GM23338 (cell line): ENCODE measurements around the gene SLC25A47. TPM values are rescaled to one million over a fixed set of nuclear protein-coding genes. Genes with fewer than 3 reads are reported as not detected.
A peak's percentile ranks its signal among the peaks of the same experiment; 100 is the strongest.

Experiments
- ATAC-seq: fragments of 200-7000 bp; cut with Tn5 transposase; 3 replicates; pipeline ENCODE4 v1.9.1; 2020
- DNase-seq: peaks from one replicate; pipeline ENCODE4 v3.0.0-alpha.2; 2015; ENCODE audit warnings: low spot score
- H2AFZ ChIP-seq: fragments of 200-600 bp; sonication (generic); 2 replicates; pipeline ENCODE4 v1.8.0; 2016; ENCODE audit warnings: antibody characterized with exemption, mild to moderate bottlenecking, moderate library complexity
- H3F3A ChIP-seq: fragments of 200-600 bp; sonication (generic); replicated peaks from 2 replicates; pipeline ENCODE4 v1.8.0; 2017; ENCODE audit warnings: antibody characterized with exemption, mixed run types, low read depth
- H3K27ac ChIP-seq: fragments of 200-600 bp; sonication (generic); 2 replicates; pipeline ENCODE4 v1.6.1; 2016; ENCODE audit warnings: low read depth
- H3K27me3 ChIP-seq: fragments of 200-600 bp; sonication (generic); 2 replicates; pipeline ENCODE4 v1.8.0; 2016; ENCODE audit warnings: mild to moderate bottlenecking, mixed run types, moderate library complexity; ENCODE audit not compliant: insufficient read depth
- H3K36me3 ChIP-seq: fragments of 200-600 bp; sonication (generic); 2 replicates; pipeline ENCODE4 v1.8.0; 2016; ENCODE audit warnings: mild to moderate bottlenecking; ENCODE audit not compliant: insufficient read depth
- H3K4me1 ChIP-seq: fragments of 200-600 bp; sonication (generic); 2 replicates; pipeline ENCODE4 v1.8.0; 2016; ENCODE audit warnings: mild to moderate bottlenecking, moderate library complexity; ENCODE audit not compliant: insufficient read depth
- H3K4me2 ChIP-seq: fragments of 200-600 bp; sonication (generic); 2 replicates; pipeline ENCODE4 v1.7.1; 2017; ENCODE audit warnings: mixed run types
- H3K4me3 ChIP-seq: fragments of 200-600 bp; sonication (generic); 2 replicates; pipeline ENCODE4 v1.6.1; 2016; ENCODE audit warnings: mixed run types
- H3K79me2 ChIP-seq: fragments of 200-600 bp; sonication (generic); replicated peaks from 2 replicates; pipeline ENCODE4 v1.8.0; 2017; ENCODE audit warnings: mild to moderate bottlenecking; ENCODE audit not compliant: insufficient read depth
- H3K9me2 ChIP-seq: fragments of 200-600 bp; sonication (generic); 2 replicates; pipeline ENCODE4 v1.8.0; 2017; ENCODE audit not compliant: insufficient read depth
- H4K20me1 ChIP-seq: fragments of 200-600 bp; sonication (generic); replicated peaks from 2 replicates; pipeline ENCODE4 v1.8.0; 2017; ENCODE audit warnings: mild to moderate bottlenecking; ENCODE audit not compliant: insufficient read depth
- H3K27ac Mint-ChIP-seq: 2 replicates; pipeline ENCODE4 v1.8.0; 2020; ENCODE audit warnings: inconsistent platforms, mild to moderate bottlenecking, moderate library complexity, mixed read lengths
- H3K27me3 Mint-ChIP-seq: 3 replicates; pipeline ENCODE4 v1.8.0; 2022; ENCODE audit warnings: low read depth, mild to moderate bottlenecking, moderate library complexity, mixed read lengths, inconsistent platforms; ENCODE audit not compliant: insufficient read depth, poor library complexity
- H3K36me3 Mint-ChIP-seq: 3 replicates; pipeline ENCODE4 v1.8.0; 2021; ENCODE audit warnings: low read depth, mild to moderate bottlenecking, inconsistent platforms, moderate library complexity, mixed read lengths
- H3K4me1 Mint-ChIP-seq: 3 replicates; pipeline ENCODE4 v1.8.0; 2020; ENCODE audit warnings: mild to moderate bottlenecking, inconsistent platforms, mixed read lengths
- H3K4me3 Mint-ChIP-seq: 3 replicates; pipeline ENCODE4 v1.8.0; 2021; ENCODE audit warnings: moderate library complexity, mild to moderate bottlenecking, inconsistent platforms, mixed read lengths
- H3K9me3 Mint-ChIP-seq: 3 replicates; pipeline ENCODE4 v1.8.0; 2020; ENCODE audit warnings: moderate library complexity, mild to moderate bottlenecking, inconsistent platforms, mixed read lengths
- CREB1 ChIP-seq: fragments of 250-450 bp; sonication (Bioruptor Pico); IDR thresholded peaks from 2 replicates; pipeline ENCODE4 v1.5.0; 2020; ENCODE audit warnings: low read depth, mild to moderate bottlenecking, moderate library complexity
- CTCF ChIP-seq, 2 experiments: fragments of 200-600 bp in 1 of 2; sonication (generic) in 1 of 2; conservative IDR thresholded peaks; 2 replicates each; pipeline versions ENCODE4 v1.5.1 to v1.6.1; 2016 to 2017; ENCODE audit warnings: antibody characterized with exemption in 2 of 2, low read depth in 2 of 2, mild to moderate bottlenecking in 2 of 2, moderate library complexity in 1 of 2
- ETS1 ChIP-seq: IDR thresholded peaks from 2 replicates; pipeline ENCODE4 v1.6.1; 2016; ENCODE audit warnings: antibody characterized with exemption
- EZH2 ChIP-seq: fragments of 200-600 bp; sonication (generic); IDR thresholded peaks from one replicate; pipeline ENCODE4 v1.8.0; 2017; ENCODE audit warnings: antibody characterized with exemption, mild to moderate bottlenecking, low read depth; ENCODE audit not compliant: unreplicated experiment
- EZH2phosphoT487 ChIP-seq: fragments of 200-600 bp; sonication (generic); IDR thresholded peaks from one replicate; pipeline ENCODE4 v1.8.1; 2018; ENCODE audit warnings: antibody characterized with exemption; ENCODE audit not compliant: unreplicated experiment
- JUNB ChIP-seq: IDR thresholded peaks from one replicate; pipeline ENCODE4 v1.6.1; 2016; ENCODE audit warnings: antibody characterized with exemption; ENCODE audit not compliant: unreplicated experiment
- NANOG ChIP-seq: IDR thresholded peaks from 2 replicates; pipeline ENCODE4 v1.6.1; 2016; ENCODE audit warnings: antibody characterized with exemption, borderline replicate concordance
- POLR2AphosphoS5 ChIP-seq: IDR thresholded peaks from 2 replicates; pipeline ENCODE4 v1.6.1; 2016; ENCODE audit warnings: antibody characterized with exemption, low read depth
- REST ChIP-seq: IDR thresholded peaks from one replicate; pipeline ENCODE4 v1.6.1; 2018; ENCODE audit warnings: antibody characterized with exemption; ENCODE audit not compliant: unreplicated experiment
- STAT1 ChIP-seq: IDR thresholded peaks from one replicate; pipeline ENCODE4 v1.6.1; 2016; ENCODE audit warnings: antibody characterized with exemption; ENCODE audit not compliant: unreplicated experiment
- ZNF114 ChIP-seq: fragments of 250-450 bp; sonication (Bioruptor Pico); IDR thresholded peaks from 2 replicates; pipeline ENCODE4 v1.5.0; 2020; ENCODE audit warnings: mild to moderate bottlenecking, moderate library complexity
- ZNF331 ChIP-seq: fragments of 250-450 bp; sonication (Bioruptor Pico); IDR thresholded peaks from 2 replicates; pipeline ENCODE4 v1.5.0; 2020; ENCODE audit warnings: low read depth, mild to moderate bottlenecking, moderate library complexity
- ZNF462 ChIP-seq: fragments of 250-450 bp; sonication (Bioruptor Pico); IDR thresholded peaks from 2 replicates; pipeline ENCODE4 v1.5.0; 2020; ENCODE audit warnings: mild to moderate bottlenecking, moderate library complexity
- polyA plus RNA-seq: library from polyadenylated mRNA; unstranded; fragments of >200 nt; fragmentation: Nextera tagmentation; extraction: Ambion mirVana; gene quantifications from 2 replicates; pipeline ENCODE4 v1.2.1, GENCODE V29; 2016
- total RNA-seq: library from RNA; depleted of rRNA; stranded (reverse); fragments of >200 nt; shearing (Covaris generic); gene quantifications from 2 replicates; pipeline ENCODE4 v1.2.3, GENCODE V29; 2014

SLC25A47 gene
- total and polyA plus RNA-seq, 2 experiments from 2014 or later = not detected

- H2AFZ ChIP-seq = no peak overlapping the region
- peaks cover 35% of the 10 kb centered on the region for H3K4me1 ChIP-seq
- peak overlapping the region; percentile 77; the same call in 1 of the 2 replicates for H3K27ac Mint-ChIP-seq
- H3K9me2 ChIP-seq = no peaks in the 10 kb centered on the region
- no peak overlapping the region for H3K4me3 ChIP-seq
- no peak overlapping the region for H3K27ac ChIP-seq
- H3K36me3 Mint-ChIP-seq = peaks cover 17% of the 10 kb centered on the region
- peaks cover 30% of the 10 kb centered on the region for H4K20me1 ChIP-seq
- no peaks in the 10 kb centered on the region for H3K9me3 Mint-ChIP-seq
- H3K79me2 ChIP-seq = peaks cover 59% of the 10 kb centered on the region
- H3K27me3 ChIP-seq = no peaks in the 10 kb centered on the region
- ATAC-seq (no peak), DNase-seq (no peak)
- no peak for TF ChIP-seq EZH2
- TF ChIP-seq POLR2AphosphoS5 = no peak
- no peak for TF ChIP-seq REST
- no peak for TF ChIP-seq CTCF (conservative IDR thresholded peaks at IDR 0.05; ENCODE audit: low read depth in 2 of 2)
- no peak for TF ChIP-seq NANOG
- no peak for TF ChIP-seq EZH2phosphoT487
- TF ChIP-seq ZNF114 (CRISPR knock-in tag) = no peak
- TF ChIP-seq JUNB = no peak
- TF ChIP-seq ZNF462 (CRISPR knock-in tag) = no peak
- TF ChIP-seq STAT1 = no peak
- TF ChIP-seq ZNF331 = no peak
- TF ChIP-seq CREB1 (CRISPR knock-in tag) = no peak
- TF ChIP-seq ETS1 = no peak
- no peak overlapping the region for H3K4me2 ChIP-seq
- H3K4me1 Mint-ChIP-seq = peaks cover 44% of the 10 kb centered on the region
- peaks cover 36% of the 10 kb centered on the region; the same call in 1 of the 2 replicates for H3F3A ChIP-seq
- H3K4me3 Mint-ChIP-seq = no peak overlapping the region
- peaks cover 18% of the 10 kb centered on the region for H3K27me3 Mint-ChIP-seq
- H3K36me3 ChIP-seq = peaks cover 5% of the 10 kb centered on the region
Observed at GRCh38 chr14:100282083-100282350, 41.1 kb upstream of the SLC25A47 start.
